Transverse colon (tissue), 4 donors: ENCODE results near the gene DLAT. TPM values are rescaled to one million over a fixed set of nuclear protein-coding genes. Genes with fewer than 3 reads are reported as not detected.
"Not testable (repeated sequence)": the region's sequence is repeated elsewhere in the genome, so short reads cannot be mapped to it uniquely, and the experiment has no call there.

Experiments
- DNase-seq: peaks from one replicate; pipeline ENCODE4 v3.0.0-alpha.2; 2019
- H3K27ac ChIP-seq, 4 donors: fragments of 200-600 bp; sonication (generic); 2 replicates each; pipeline ENCODE4 v1.5.1; 2016 to 2018; ENCODE audit warnings: inconsistent platforms in 4 of 4
- H3K27me3 ChIP-seq: fragments of 200-600 bp; sonication (generic); 2 replicates; pipeline ENCODE4 v1.5.1; 2017; ENCODE audit warnings: inconsistent platforms
- H3K36me3 ChIP-seq, 4 donors: fragments of 200-600 bp; sonication (generic); 2 replicates each; pipeline ENCODE4 v1.5.1; 2017 to 2019; ENCODE audit warnings: inconsistent platforms in 4 of 4
- H3K4me1 ChIP-seq, 4 donors: fragments of 200-600 bp; sonication (generic); 2 replicates each; pipeline ENCODE4 v1.5.1; 2017 to 2020; ENCODE audit warnings: inconsistent platforms in 4 of 4
- H3K4me3 ChIP-seq, 4 donors: fragments of 200-600 bp; sonication (generic); 1 replicate in 1 of 4; 2 replicates in 3 of 4; pipeline versions ENCODE4 v1.5.1 to v1.6.1; 2017 to 2019; ENCODE audit warnings: inconsistent platforms in 4 of 4
- H3K9me3 ChIP-seq, 2 donors: fragments of 200-600 bp; sonication (generic); 2 replicates each; pipeline ENCODE4 v1.5.1; 2017 to 2019; ENCODE audit warnings: inconsistent platforms in 2 of 2
- EP300 ChIP-seq: sonication (generic); formaldehyde crosslinking; IDR thresholded peaks from one replicate; pipeline ENCODE4 v1.6.1; 2017; ENCODE audit warnings: antibody characterized with exemption, low read depth
- POLR2A ChIP-seq: fragments of 450-650 bp; IDR thresholded peaks from one replicate; pipeline ENCODE4 v1.6.1; 2016; ENCODE audit warnings: antibody characterized with exemption, mild to moderate bottlenecking, moderate library complexity
- POLR2AphosphoS5 ChIP-seq, 3 donors: sonication (generic); formaldehyde crosslinking; IDR thresholded peaks; one replicate each; pipeline ENCODE4 v1.6.1; 2016; ENCODE audit warnings: antibody characterized with exemption in 3 of 3
- WGBS, 2 donors: methylation state at CpG; one replicate each; pipeline ENCODE4 v1.1.5; 2018; ENCODE audit warnings: low coverage in 1 of 2; 5-methylcytosine and 5-hydroxymethylcytosine counted together
- in situ Hi-C, 4 donors: fragments of 200-750 bp; cut with MboI; loops; one replicate each; pipeline versions ENCODE4 v1.15.0 to v1.15.1; 2017; ENCODE audit warnings: low sequenced_read_pairs in 3 of 4, low pct_ligation_motif_present in 1 of 4, low pct_unique_long_range_greater_than_20kb in 1 of 4
- intact Hi-C: fragments of 100-400 bp; cut with DNase I; formaldehyde crosslinking; loops from one replicate; pipeline ENCODE4 v1.15.1; 2023; ENCODE audit warnings: low total_unique reads
- total RNA-seq, 4 donors: library from RNA; depleted of rRNA; stranded (reverse); fragments of >200 nt; gene quantifications; one replicate each; pipeline ENCODE4 v1.1.0, GENCODE V29; 2016
- TF ChIP-seq, protein P1 (sequence below), 5 experiments: fragments of 200-600 bp in 3 of 5; fragments of 450-650 bp in 2 of 5; sonication (generic) in 3 of 5; IDR thresholded peaks; 1 replicate in 2 of 5; 2 replicates in 3 of 5; pipeline ENCODE4 v1.5.1; 2016 to 2017; ENCODE audit warnings: antibody characterized with exemption in 5 of 5, inconsistent platforms in 3 of 5, mild to moderate bottlenecking in 2 of 5, moderate library complexity in 1 of 5

Gene DLAT
- total RNA-seq, 4 donors from 2014 or later: 20.2 to 40.3 (median 23.8) TPM

DNA sequence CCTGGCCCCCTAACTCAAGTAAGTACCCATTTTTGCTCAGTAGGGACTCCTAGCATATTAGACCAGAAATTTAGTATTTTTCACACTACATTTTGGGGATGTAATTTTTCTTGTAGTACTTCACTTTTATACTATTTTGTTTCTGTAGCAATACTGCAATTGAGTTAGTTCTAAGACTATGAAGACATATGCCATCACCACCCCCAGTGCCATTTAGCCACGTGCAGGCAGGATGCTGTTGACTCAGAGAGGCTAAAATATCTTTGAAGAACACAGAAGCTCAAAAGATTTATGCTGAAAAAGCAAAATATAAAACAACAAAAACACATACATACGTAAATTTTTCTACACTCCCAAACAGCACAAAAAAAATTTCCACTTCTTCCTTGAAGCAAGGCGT lies 29.1 kb upstream of the DLAT start:
- in situ Hi-C loops (no loop called here), intact Hi-C loops (no loop called here)
- 87 to 90% methylated on average over 3 of the region's 3 CpGs for WGBS, 2 donors
- no peaks in the 10 kb centered on the region for H3K9me3 ChIP-seq
- no peak for DNase-seq
- peak overlapping the region in 1 of 4 donors; percentile 24 for H3K27ac ChIP-seq
- no peak overlapping the region for H3K4me3 ChIP-seq
- H3K4me1 ChIP-seq: no peaks in the 10 kb centered on the region
- TF ChIP-seq EP300 (no peak), POLR2A (no peak), POLR2AphosphoS5 (IDR thresholded peaks at IDR 0.05) (no peak)
- TF ChIP-seq, protein P1, sequence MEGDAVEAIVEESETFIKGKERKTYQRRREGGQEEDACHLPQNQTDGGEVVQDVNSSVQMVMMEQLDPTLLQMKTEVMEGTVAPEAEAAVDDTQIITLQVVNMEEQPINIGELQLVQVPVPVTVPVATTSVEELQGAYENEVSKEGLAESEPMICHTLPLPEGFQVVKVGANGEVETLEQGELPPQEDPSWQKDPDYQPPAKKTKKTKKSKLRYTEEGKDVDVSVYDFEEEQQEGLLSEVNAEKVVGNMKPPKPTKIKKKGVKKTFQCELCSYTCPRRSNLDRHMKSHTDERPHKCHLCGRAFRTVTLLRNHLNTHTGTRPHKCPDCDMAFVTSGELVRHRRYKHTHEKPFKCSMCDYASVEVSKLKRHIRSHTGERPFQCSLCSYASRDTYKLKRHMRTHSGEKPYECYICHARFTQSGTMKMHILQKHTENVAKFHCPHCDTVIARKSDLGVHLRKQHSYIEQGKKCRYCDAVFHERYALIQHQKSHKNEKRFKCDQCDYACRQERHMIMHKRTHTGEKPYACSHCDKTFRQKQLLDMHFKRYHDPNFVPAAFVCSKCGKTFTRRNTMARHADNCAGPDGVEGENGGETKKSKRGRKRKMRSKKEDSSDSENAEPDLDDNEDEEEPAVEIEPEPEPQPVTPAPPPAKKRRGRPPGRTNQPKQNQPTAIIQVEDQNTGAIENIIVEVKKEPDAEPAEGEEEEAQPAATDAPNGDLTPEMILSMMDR (IDR thresholded peaks at IDR 0.05): no peak
- no peaks in the 10 kb centered on the region for H3K27me3 ChIP-seq
- peaks cover 0 to 74% (median 20%) of the 10 kb centered on the region in 4 donors for H3K36me3 ChIP-seq

- DNase-seq: not testable (repeated sequence)
- TF ChIP-seq, protein P1 (IDR thresholded peaks at IDR 0.05): peak in 2 of 5 experiments; percentile 15 to 19
- 67 to 88% methylated on average over 2 to 5 of the region's 5 CpGs for WGBS, 2 donors
Measured at GRCh38 chr11:111996669-111997068, 28.5 kb upstream of the DLAT start.

GRCh38 chr11:111999111-111999510 lies 26.1 kb upstream of the DLAT start:
- Histone ChIP-seq H3K4me1 (no peaks in the 10 kb centered on the region), H3K4me3 (no peak overlapping the region), H3K27me3 (no peaks in the 10 kb centered on the region), H3K36me3 (peaks cover 0 to 49% (median 14%) of the 10 kb centered on the region in 4 donors), H3K27ac (no peak overlapping the region), H3K9me3 (no peaks in the 10 kb centered on the region)
- in situ Hi-C loops (no loop called here), intact Hi-C loops (no loop called here)
- no peak for DNase-seq
- TF ChIP-seq POLR2AphosphoS5 (IDR thresholded peaks at IDR 0.05): no peak
- TF ChIP-seq, protein P1 (IDR thresholded peaks at IDR 0.05): no peak
- no peak for TF ChIP-seq EP300
- TF ChIP-seq POLR2A: no peak

More at GRCh38 chr11:111996669-111997068, 28.5 kb upstream of the DLAT start:
- Histone ChIP-seq H3K27ac (peak overlapping the region in 1 of 4 donors; percentile 24), H3K36me3 (peaks cover 0 to 73% (median 20%) of the 10 kb centered on the region in 4 donors)
- intact Hi-C loops, H3K27me3 ChIP-seq, in situ Hi-C loops, H3K4me1 ChIP-seq, H3K4me3 ChIP-seq, H3K9me3 ChIP-seq: not testable (repeated sequence)

- intact Hi-C loops: no loop called here
Measured at GRCh38 chr11:112000703-112001102, 24.5 kb upstream of the DLAT start.

More at GRCh38 chr11:112000703-112001102, 24.5 kb upstream of the DLAT start:
- in situ Hi-C loops: no loop called here
- Histone ChIP-seq H3K4me3 (no peak overlapping the region), H3K27me3 (no peaks in the 10 kb centered on the region), H3K36me3 (peaks cover 0 to 37% (median 7%) of the 10 kb centered on the region in 4 donors), H3K27ac (no peak overlapping the region), H3K9me3 (no peaks in the 10 kb centered on the region), H3K4me1 (peaks cover 0 to 4% (median 0%) of the 10 kb centered on the region in 4 donors)
- no peak for TF ChIP-seq POLR2AphosphoS5 (IDR thresholded peaks at IDR 0.05)
- no peak for TF ChIP-seq EP300
- no peak for TF ChIP-seq POLR2A
- TF ChIP-seq, protein P1 (IDR thresholded peaks at IDR 0.05): no peak
- no peak for DNase-seq
- WGBS, 2 donors: 75 to 93% methylated on average over 1 of the region's 1 CpG
